K562 (cell line): ENCODE data around the gene HOXB7. TPM values are rescaled to one million over a fixed set of nuclear protein-coding genes. Genes with fewer than 3 reads are reported as not detected.

Experiments
- CC2D1A ChIP-seq: fragments of 450-650 bp; IDR thresholded peaks from 2 replicates; pipeline ENCODE4 v1.6.1; 2017; ENCODE audit warnings: mild to moderate bottlenecking
- CREM ChIP-seq: IDR thresholded peaks from 2 replicates; pipeline ENCODE4 v1.6.1; 2014; ENCODE audit warnings: antibody characterized with exemption, low read depth
- DPF2 ChIP-seq: fragments of 450-650 bp; IDR thresholded peaks from 2 replicates; pipeline ENCODE4 v1.6.1; 2016
- HBP1 ChIP-seq: fragments of 450-650 bp; formaldehyde crosslinking; IDR thresholded peaks from 2 replicates; pipeline ENCODE4 v1.4.0; 2022; ENCODE audit warnings: missing genetic modification characterization
- NCOA4 ChIP-seq: fragments of 450-650 bp; IDR thresholded peaks from 2 replicates; pipeline ENCODE4 v1.6.1; 2018; ENCODE audit warnings: mild to moderate bottlenecking; ENCODE audit not compliant: partially characterized antibody
- PRDM10 ChIP-seq: fragments of 450-650 bp; IDR thresholded peaks from 2 replicates; pipeline ENCODE4 v1.6.1; 2018; ENCODE audit not compliant: partially characterized antibody
- SNIP1 ChIP-seq: fragments of 450-650 bp; IDR thresholded peaks from 2 replicates; pipeline ENCODE4 v1.7.1; 2017; ENCODE audit warnings: low read depth, mild to moderate bottlenecking
- XRCC5 ChIP-seq: fragments of 200-400 bp; formaldehyde crosslinking; IDR thresholded peaks from 2 replicates; pipeline ENCODE4 v1.6.1; 2017; ENCODE audit warnings: low read depth, mild to moderate bottlenecking, low read length
- ZBTB33 ChIP-seq: sonication (generic); formaldehyde crosslinking; IDR thresholded peaks from 2 replicates; pipeline ENCODE4 v1.8.1; 2023; ENCODE audit warnings: mild to moderate bottlenecking, missing genetic modification reagents
- ZFP30 ChIP-seq: fragments of 250-450 bp; sonication (Bioruptor Pico); IDR thresholded peaks from 2 replicates; pipeline ENCODE4 v1.8.0; 2022; ENCODE audit warnings: moderate library complexity, mild to moderate bottlenecking, inconsistent platforms, borderline replicate concordance
- ZNF124 ChIP-seq: sonication (generic); formaldehyde crosslinking; IDR thresholded peaks from 2 replicates; pipeline ENCODE4 v1.8.1; 2022; ENCODE audit warnings: missing genetic modification reagents
- ZNF512 ChIP-seq: IDR thresholded peaks from 2 replicates; pipeline ENCODE4 v1.6.1; 2016; ENCODE audit warnings: missing genetic modification characterization, missing compliant biosample characterization
- ZNF584 ChIP-seq: fragments of 200-800 bp; sonication (Bioruptor generic); IDR thresholded peaks from 2 replicates; pipeline ENCODE4 v1.6.1; 2016; ENCODE audit warnings: low read depth, mild to moderate bottlenecking, missing genetic modification characterization, missing compliant biosample characterization
- ZNF644 ChIP-seq: fragments of 200-800 bp; sonication (Bioruptor generic); IDR thresholded peaks from 2 replicates; pipeline ENCODE4 v1.6.1; 2016; ENCODE audit warnings: low read depth, missing genetic modification characterization, missing compliant biosample characterization
- ZNF740 ChIP-seq, 3 experiments: fragments of 200-800 bp in 1 of 3; sonication (Bioruptor generic) in 1 of 3; sonication (generic) in 1 of 3; formaldehyde crosslinking in 1 of 3; IDR thresholded peaks; 2 replicates each; pipeline versions ENCODE4 v1.6.1 to v1.8.0; 2016 to 2022; ENCODE audit warnings: mild to moderate bottlenecking in 2 of 3, missing compliant biosample characterization in 2 of 3, missing genetic modification characterization in 2 of 3, missing genetic modification reagents in 1 of 3
- polyA plus RNA-seq, 8 experiments: library from polyadenylated mRNA; depleted of rRNA in 4 of 8; stranded (reverse) in 5 of 8; unstranded in 3 of 8; fragments of >200 nt; fragmentation: Nextera tagmentation in 2 of 8; fragmentation: Illumina TruSeq in 1 of 8; extraction: Ambion mirVana in 2 of 8; extraction: Trizol in 1 of 8; gene quantifications; 2 replicates each; pipeline versions ENCODE4 v1.2.1 to v1.2.3, GENCODE V29; 2011 to 2014; ENCODE audit warnings: inconsistent platforms in 1 of 8, missing spikeins in 1 of 8
- total RNA-seq, 7 experiments: library from RNA; depleted of rRNA in 6 of 7; stranded (reverse); fragments of >200 nt in 6 of 7; fragmentation: Illumina TruSeq in 2 of 7; extraction: Trizol in 2 of 7; gene quantifications; 2 replicates each; pipeline versions ENCODE4 v1.2.1 to v1.2.3, GENCODE V29; 2011 to 2021; ENCODE audit warnings: low replicate concordance in 1 of 7

Gene HOXB7
- total and polyA plus RNA-seq, 9 of the 15 experiments (the other 6 are each of a cell fraction or from before 2014, with no cell fraction given) = 5.5 to 16.7 (median 8.3) TPM

- TF ChIP-seq CC2D1A = peak; percentile 57
- no peak for TF ChIP-seq NCOA4
- TF ChIP-seq CREM = peak; percentile 49; the same call in 1 of the 2 replicates
- TF ChIP-seq PRDM10 = peak; percentile 65
- no peak for TF ChIP-seq DPF2
- no peak for TF ChIP-seq ZNF644
- no peak for TF ChIP-seq ZFP30
- peak; percentile 74 for TF ChIP-seq ZNF740 (CRISPR knock-in tag; IDR thresholded peaks at IDR 0.05)
- TF ChIP-seq ZNF740 (tag; IDR thresholded peaks at IDR 0.05) = peak in 1 of 2 experiments; percentile 84; a peak in 2 of 4 replicates
- TF ChIP-seq HBP1 = no peak
- no peak for TF ChIP-seq ZNF584 (CRISPR knock-in tag)
- TF ChIP-seq ZNF512 (tag) = no peak
- no peak for TF ChIP-seq ZNF124 (CRISPR knock-in tag)
- peak; percentile 97 for TF ChIP-seq ZBTB33 (CRISPR knock-in tag)
- TF ChIP-seq XRCC5 = peak; percentile 78; the same call in 1 of the 2 replicates
- TF ChIP-seq SNIP1 = no peak
Measured at GRCh38 chr17:48593840-48594537, 16.8 kb downstream of the HOXB7 start (continued).
